Measurements from ENCODE around the gene APAF1. TPM values are rescaled to one million over a fixed set of nuclear protein-coding genes. Genes with fewer than 3 reads are reported as not detected.

The APAF1 gene, protein sequence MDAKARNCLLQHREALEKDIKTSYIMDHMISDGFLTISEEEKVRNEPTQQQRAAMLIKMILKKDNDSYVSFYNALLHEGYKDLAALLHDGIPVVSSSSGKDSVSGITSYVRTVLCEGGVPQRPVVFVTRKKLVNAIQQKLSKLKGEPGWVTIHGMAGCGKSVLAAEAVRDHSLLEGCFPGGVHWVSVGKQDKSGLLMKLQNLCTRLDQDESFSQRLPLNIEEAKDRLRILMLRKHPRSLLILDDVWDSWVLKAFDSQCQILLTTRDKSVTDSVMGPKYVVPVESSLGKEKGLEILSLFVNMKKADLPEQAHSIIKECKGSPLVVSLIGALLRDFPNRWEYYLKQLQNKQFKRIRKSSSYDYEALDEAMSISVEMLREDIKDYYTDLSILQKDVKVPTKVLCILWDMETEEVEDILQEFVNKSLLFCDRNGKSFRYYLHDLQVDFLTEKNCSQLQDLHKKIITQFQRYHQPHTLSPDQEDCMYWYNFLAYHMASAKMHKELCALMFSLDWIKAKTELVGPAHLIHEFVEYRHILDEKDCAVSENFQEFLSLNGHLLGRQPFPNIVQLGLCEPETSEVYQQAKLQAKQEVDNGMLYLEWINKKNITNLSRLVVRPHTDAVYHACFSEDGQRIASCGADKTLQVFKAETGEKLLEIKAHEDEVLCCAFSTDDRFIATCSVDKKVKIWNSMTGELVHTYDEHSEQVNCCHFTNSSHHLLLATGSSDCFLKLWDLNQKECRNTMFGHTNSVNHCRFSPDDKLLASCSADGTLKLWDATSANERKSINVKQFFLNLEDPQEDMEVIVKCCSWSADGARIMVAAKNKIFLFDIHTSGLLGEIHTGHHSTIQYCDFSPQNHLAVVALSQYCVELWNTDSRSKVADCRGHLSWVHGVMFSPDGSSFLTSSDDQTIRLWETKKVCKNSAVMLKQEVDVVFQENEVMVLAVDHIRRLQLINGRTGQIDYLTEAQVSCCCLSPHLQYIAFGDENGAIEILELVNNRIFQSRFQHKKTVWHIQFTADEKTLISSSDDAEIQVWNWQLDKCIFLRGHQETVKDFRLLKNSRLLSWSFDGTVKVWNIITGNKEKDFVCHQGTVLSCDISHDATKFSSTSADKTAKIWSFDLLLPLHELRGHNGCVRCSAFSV (N-terminal part only)
- 10.1 and 17.8 TPM in 2 replicates for total RNA-seq

DNA sequence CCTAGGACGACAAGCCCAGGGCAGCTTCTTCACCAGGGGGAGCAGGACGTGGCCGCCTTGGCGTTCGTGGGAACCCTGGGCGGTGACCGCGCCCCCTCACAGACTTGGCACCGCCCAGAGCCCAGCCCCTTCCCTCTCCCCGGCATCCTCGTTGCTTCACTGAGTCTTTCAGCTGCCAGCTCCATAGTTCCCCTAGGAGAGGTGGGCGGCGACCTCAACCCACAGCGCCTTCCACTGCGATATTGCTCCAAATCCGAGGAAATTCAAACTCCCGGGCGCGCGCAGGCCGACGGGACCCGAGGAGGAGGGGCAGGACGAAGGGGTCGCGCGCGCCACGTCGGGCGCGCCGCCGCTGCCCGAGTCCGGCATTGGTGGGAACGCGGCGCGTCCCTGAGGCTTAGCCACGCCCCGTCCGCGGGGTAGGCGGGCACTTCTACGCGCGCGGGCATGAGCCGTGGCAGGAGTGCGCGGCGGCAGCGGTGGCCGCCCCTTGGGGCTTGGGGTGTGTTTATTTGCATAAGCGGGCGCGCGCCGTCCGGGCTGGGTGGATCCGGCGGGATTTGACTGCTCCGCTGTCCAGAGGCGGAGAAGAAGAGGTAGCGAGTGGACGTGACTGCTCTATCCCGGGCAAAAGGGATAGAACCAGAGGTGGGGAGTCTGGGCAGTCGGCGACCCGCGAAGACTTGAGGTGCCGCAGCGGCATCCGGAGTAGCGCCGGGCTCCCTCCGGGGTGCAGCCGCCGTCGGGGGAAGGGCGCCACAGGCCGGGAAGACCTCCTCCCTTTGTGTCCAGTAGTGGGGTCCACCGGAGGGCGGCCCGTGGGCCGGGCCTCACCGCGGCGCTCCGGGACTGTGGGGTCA is at the start of gene APAF1, which contains the start of gene IKBIP:
TSS of gene APAF1 (plus strand) at position 579 of the 860 bp plus-strand sequence. CDS start 3,070 bp downstream, outside the sequence.
TSS of gene IKBIP (minus strand) at position 77 of the 860 bp plus-strand sequence. CDS start 87 bp downstream, outside the sequence.

Other genes with a start within 250 kb of the APAF1 start
- gene TMPO, start 129.7 kb upstream of the APAF1 start, total RNA-seq = 45.7 and 94.4 TPM in 2 replicates
- gene SLC25A3, start 51.6 kb upstream of the APAF1 start, total RNA-seq = 650 and 698 TPM in 2 replicates
- 51.9 and 59.0 TPM in 2 replicates for gene IKBIP, start 502 bp upstream of the APAF1 start, total RNA-seq

All from hair follicular keratinocyte (primary cell).